Measurements from ENCODE around the gene TNIP2.

DNA sequence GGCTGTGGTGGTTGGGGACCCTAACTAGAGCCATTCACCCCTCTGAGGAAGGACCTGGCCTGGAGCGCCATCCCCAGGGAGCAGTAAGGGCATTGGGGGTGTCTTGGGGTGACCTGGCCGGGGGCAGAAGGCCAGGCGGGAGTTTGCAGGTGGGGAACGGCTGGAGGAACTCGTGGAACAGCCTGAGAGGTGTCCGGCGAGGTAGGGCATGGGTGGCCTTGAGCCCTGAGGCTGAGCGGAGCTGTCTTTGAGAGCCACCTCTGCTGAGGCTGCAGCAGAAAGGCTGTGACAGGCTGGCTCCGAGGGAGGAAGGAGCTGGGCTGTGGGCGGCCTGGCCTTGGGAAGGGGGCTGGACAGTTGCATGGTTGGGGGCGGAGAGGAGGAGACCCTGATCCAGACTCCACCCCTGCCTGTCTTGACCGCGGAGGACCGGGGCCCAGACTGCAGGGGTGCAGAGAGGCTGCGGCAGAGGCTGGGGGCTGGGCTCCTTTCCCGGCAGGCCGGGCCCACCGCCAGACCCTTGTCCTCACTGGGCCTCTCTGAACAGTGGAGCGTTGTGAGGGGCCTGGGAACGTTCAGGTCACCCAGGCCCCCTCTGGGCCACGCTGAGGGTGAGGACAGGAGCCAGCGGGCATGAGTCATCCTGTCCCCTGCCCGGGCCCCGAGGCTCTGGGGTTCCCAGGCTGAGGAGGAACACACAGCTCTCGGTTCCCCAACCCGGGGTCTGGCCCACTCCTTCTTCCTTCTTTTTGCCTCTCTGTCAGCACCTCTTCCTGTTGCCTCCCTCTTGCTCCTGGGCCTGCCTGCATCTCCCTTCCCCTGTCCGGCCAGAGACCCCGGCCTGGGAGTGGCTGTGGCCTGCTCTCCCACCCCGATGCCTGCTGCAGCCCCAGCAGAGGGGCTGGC, 44.8 kb upstream of the TNIP2 start:
- TF ChIP-seq CTCF (conservative IDR thresholded peaks at IDR 0.05; ENCODE audit: low read depth, low read length) (no peak), EZH2 (IDR thresholded peaks at IDR 0.05; ENCODE audit: borderline replicate concordance, low read depth, low read length, poor library complexity, severe bottlenecking) (no peak)

Data from A673 (cell line).